MG63 (cell line): ENCODE data around the gene HOOK2. TPM values are rescaled to one million over a fixed set of nuclear protein-coding genes. Genes with fewer than 3 reads are reported as not detected.
"Not testable (repeated sequence)": the region's sequence is repeated elsewhere in the genome, so short reads cannot be mapped to it uniquely, and the experiment has no call there.

ENCODE experiments used
- DNase-seq: peaks from one replicate; pipeline ENCODE4 v3.0.0-alpha.2; 2020
- H3K27me3 ChIP-seq: fragments of 250-450 bp; sonication (Bioruptor Pico); 2 replicates; pipeline ENCODE4 v1.5.1; 2020; ENCODE audit warnings: mild to moderate bottlenecking, moderate library complexity
- H3K36me3 ChIP-seq: fragments of 250-450 bp; sonication (Bioruptor Pico); 2 replicates; pipeline ENCODE4 v1.5.1; 2020; ENCODE audit warnings: mild to moderate bottlenecking, moderate library complexity
- H3K4me3 ChIP-seq: fragments of 250-450 bp; sonication (Bioruptor Pico); 2 replicates; pipeline ENCODE4 v1.5.1; 2020; ENCODE audit warnings: mild to moderate bottlenecking, moderate library complexity
- H3K9me3 ChIP-seq: fragments of 250-450 bp; sonication (Bioruptor Pico); 2 replicates; pipeline ENCODE4 v1.5.1; 2020; ENCODE audit warnings: mild to moderate bottlenecking, moderate library complexity
- total RNA-seq: library from RNA; depleted of rRNA; stranded (reverse); fragments of >200 nt; shearing (Covaris generic); gene quantifications from 2 replicates; pipeline ENCODE4 v1.2.3, GENCODE V29; 2014; ENCODE audit warnings: low replicate concordance

The HOOK2 gene
- total RNA-seq, 1 experiment from 2014 or later = 48.2 TPM

- Histone ChIP-seq H3K36me3 (peaks cover 42% of the 10 kb centered on the region), H3K9me3 (peaks cover 15% of the 10 kb centered on the region), H3K4me3 (no peak overlapping the region), H3K27me3 (peaks cover 33% of the 10 kb centered on the region)
- DNase-seq = no peak
These were observed 26.9 kb downstream of the HOOK2 start for GRCh38 chr19:12748489-12748888.

- Histone ChIP-seq H3K4me3 (no peak overlapping the region), H3K36me3 (peaks cover 54% of the 10 kb centered on the region), H3K27me3 (peaks cover 4% of the 10 kb centered on the region), H3K9me3 (peaks cover 15% of the 10 kb centered on the region)
- DNase-seq = no peak
These were observed 30.0 kb downstream of the HOOK2 start for GRCh38 chr19:12745166-12745897.

GRCh38 chr19:12737835-12738351, 37.5 kb downstream of the HOOK2 start:
- no peak for DNase-seq
- no peaks in the 10 kb centered on the region for H3K27me3 ChIP-seq
- H3K4me3 ChIP-seq = peak overlapping the region; percentile 77
- peaks cover 45% of the 10 kb centered on the region for H3K36me3 ChIP-seq
- H3K9me3 ChIP-seq = no peaks in the 10 kb centered on the region

- H3K27me3 ChIP-seq = no peaks in the 10 kb centered on the region
- peak within 1 kb of the TSS; percentile 77 for H3K4me3 ChIP-seq
- DNase-seq = peak; percentile 100
- no peaks in the 10 kb centered on the region for H3K9me3 ChIP-seq
- peaks cover 50% of the 10 kb centered on the region for H3K36me3 ChIP-seq
These were observed 38.1 kb downstream of the HOOK2 start, which contains the start of gene GET3 for GRCh38 chr19:12736995-12737834. Gene GET3, plus strand, starts transcription at chr19:12737497. Its CDS starts 9 bp downstream, at chr19:12737506.

- no peaks in the 10 kb centered on the region for H3K9me3 ChIP-seq
- peaks cover 61% of the 10 kb centered on the region for H3K36me3 ChIP-seq
- DNase-seq = peak; percentile 74
- no peaks in the 10 kb centered on the region for H3K27me3 ChIP-seq
- H3K4me3 ChIP-seq = peak overlapping the region; percentile 97
These were observed 41.8 kb downstream of the HOOK2 start for GRCh38 chr19:12733369-12734214.

GRCh38 chr19:12731337-12731736, 44.0 kb downstream of the HOOK2 start:
- peaks cover 79% of the 10 kb centered on the region for H3K36me3 ChIP-seq
- DNase-seq = no peak
- no peaks in the 10 kb centered on the region for H3K27me3 ChIP-seq
- no peak overlapping the region for H3K4me3 ChIP-seq
- H3K9me3 ChIP-seq = no peaks in the 10 kb centered on the region

GRCh38 chr19:12730064-12730463, 45.3 kb downstream of the HOOK2 start:
- H3K4me3 ChIP-seq = no peak overlapping the region
- no peaks in the 10 kb centered on the region for H3K9me3 ChIP-seq
- H3K36me3 ChIP-seq = peaks cover 82% of the 10 kb centered on the region
- DNase-seq = no peak
- H3K27me3 ChIP-seq = no peaks in the 10 kb centered on the region

GRCh38 chr19:12727745-12728433, 47.5 kb downstream of the HOOK2 start:
- Histone ChIP-seq H3K36me3 (peaks cover 74% of the 10 kb centered on the region), H3K9me3 (no peaks in the 10 kb centered on the region), H3K27me3 (no peaks in the 10 kb centered on the region), H3K4me3 (no peak overlapping the region)
- DNase-seq = no peak

GRCh38 chr19:12726988-12727316, 48.4 kb downstream of the HOOK2 start:
- peaks cover 64% of the 10 kb centered on the region for H3K36me3 ChIP-seq
- H3K9me3 ChIP-seq = no peaks in the 10 kb centered on the region
- no peak for DNase-seq
- no peaks in the 10 kb centered on the region for H3K27me3 ChIP-seq
- no peak overlapping the region for H3K4me3 ChIP-seq

GRCh38 chr19:12725612-12726011, 49.7 kb downstream of the HOOK2 start:
- not testable (repeated sequence) for H3K9me3 ChIP-seq, H3K27me3 ChIP-seq, H3K4me3 ChIP-seq, DNase-seq
- peaks cover 58% of the 10 kb centered on the region for H3K36me3 ChIP-seq

GRCh38 chr19:12723641-12724426, 51.5 kb downstream of the HOOK2 start, which contains the start of gene TNPO2:
Gene TNPO2, minus strand, starts transcription at chr19:12723932. Its CDS starts 2,955 bp downstream, at chr19:12720977.
- DNase-seq = peak; percentile 83
- Histone ChIP-seq H3K27me3 (no peaks in the 10 kb centered on the region), H3K36me3 (peaks cover 58% of the 10 kb centered on the region), H3K4me3 (peak within 1 kb of the TSS; percentile 60), H3K9me3 (no peaks in the 10 kb centered on the region)

GRCh38 chr19:12723381-12723640, 52.0 kb downstream of the HOOK2 start:
- DNase-seq = no peak
- Histone ChIP-seq H3K36me3 (peaks cover 58% of the 10 kb centered on the region), H3K9me3 (no peaks in the 10 kb centered on the region), H3K4me3 (peak overlapping the region; percentile 60), H3K27me3 (no peaks in the 10 kb centered on the region)

- Histone ChIP-seq H3K36me3 (peaks cover 58% of the 10 kb centered on the region), H3K9me3 (no peaks in the 10 kb centered on the region), H3K4me3 (peak overlapping the region; percentile 60), H3K27me3 (no peaks in the 10 kb centered on the region)
- DNase-seq = peak; percentile 100
These were observed 52.6 kb downstream of the HOOK2 start for GRCh38 chr19:12722566-12723380.

- Histone ChIP-seq H3K9me3 (no peaks in the 10 kb centered on the region), H3K27me3 (no peaks in the 10 kb centered on the region), H3K36me3 (peaks cover 58% of the 10 kb centered on the region), H3K4me3 (peak overlapping the region; percentile 60)
- peak; percentile 84 for DNase-seq
These were observed 53.4 kb downstream of the HOOK2 start for GRCh38 chr19:12721656-12722565.
